Measurements from ENCODE around the gene CSNK1G2. TPM values are rescaled to one million over a fixed set of nuclear protein-coding genes. Genes with fewer than 3 reads are reported as not detected.

The CSNK1G2 gene
- total RNA-seq, 1 experiment from 2014 or later = 34.5 TPM

DNA sequence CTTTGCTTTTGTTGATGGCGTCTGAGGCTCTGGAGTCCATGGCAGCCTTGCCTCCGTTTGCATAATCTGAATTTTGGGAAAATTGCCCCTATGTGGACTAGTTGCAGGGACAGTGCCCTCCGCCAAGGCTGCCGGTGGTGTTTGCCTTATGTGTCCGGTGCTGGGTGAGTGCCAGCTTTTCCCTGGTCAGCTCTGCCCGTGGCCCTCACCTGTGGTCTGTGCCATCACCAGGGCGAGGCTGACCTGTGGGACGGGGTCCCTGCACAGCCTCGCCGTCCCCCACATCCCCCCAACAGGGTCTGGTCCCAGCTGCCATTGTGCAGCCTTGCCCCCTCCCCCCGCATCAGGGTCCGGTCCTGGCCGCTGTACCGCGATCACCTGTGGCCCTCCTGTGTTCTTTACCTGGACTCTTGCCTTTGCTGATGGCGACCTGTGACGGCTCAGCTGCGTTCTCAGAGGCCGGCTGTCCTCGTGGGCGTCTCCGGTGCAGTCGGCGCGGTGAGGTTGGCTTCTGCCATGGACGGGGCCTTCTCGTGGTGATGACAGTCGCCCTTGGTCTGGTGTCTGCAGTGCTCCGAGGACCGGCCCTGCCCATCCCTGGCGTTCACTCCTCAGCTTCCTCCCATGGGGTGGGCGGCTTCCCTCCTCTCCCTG is 12.6 kb downstream of the CSNK1G2 start:
- Histone ChIP-seq H3K4me3 (no peak overlapping the region), H3K27me3 (no peaks in the 10 kb centered on the region), H3K9me3 (no peaks in the 10 kb centered on the region), H3K36me3 (no peaks in the 10 kb centered on the region)
- no peak for DNase-seq

DNA sequence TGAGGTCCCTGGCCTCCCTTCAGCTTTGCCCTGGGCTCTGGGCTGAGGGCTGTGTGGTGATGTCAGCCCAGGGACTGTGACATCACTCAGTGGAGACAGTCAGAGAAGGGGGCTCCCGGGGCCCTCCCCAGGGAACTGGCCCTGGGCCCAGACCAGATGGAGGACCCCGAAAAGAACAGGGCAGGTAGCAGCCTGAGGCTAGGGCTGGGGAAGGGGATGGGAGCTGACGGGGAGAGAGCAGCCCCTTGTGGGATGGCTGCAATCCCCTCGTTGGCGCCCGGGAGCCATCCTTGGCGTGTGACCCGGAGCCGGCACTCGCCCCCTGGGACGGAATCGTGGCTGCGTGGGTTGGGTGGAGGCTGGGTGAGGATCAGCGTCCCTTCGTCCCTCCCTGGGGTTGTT is 13.6 kb downstream of the CSNK1G2 start:
- DNase-seq = no peak
- Histone ChIP-seq H3K36me3 (no peaks in the 10 kb centered on the region), H3K27me3 (no peaks in the 10 kb centered on the region), H3K9me3 (no peaks in the 10 kb centered on the region), H3K4me3 (no peak overlapping the region)

GRCh38 chr19:1955171-1956121 is 14.5 kb downstream of the CSNK1G2 start:
- Histone ChIP-seq H3K4me3 (no peak overlapping the region), H3K27me3 (no peaks in the 10 kb centered on the region), H3K36me3 (no peaks in the 10 kb centered on the region), H3K9me3 (no peaks in the 10 kb centered on the region)
- DNase-seq = no peak

- H3K36me3 ChIP-seq = no peaks in the 10 kb centered on the region
- H3K4me3 ChIP-seq = no peak overlapping the region
- no peaks in the 10 kb centered on the region for H3K9me3 ChIP-seq
- no peaks in the 10 kb centered on the region for H3K27me3 ChIP-seq
- DNase-seq = no peak
These were observed 15.1 kb downstream of the CSNK1G2 start for GRCh38 chr19:1956122-1956494.

DNA sequence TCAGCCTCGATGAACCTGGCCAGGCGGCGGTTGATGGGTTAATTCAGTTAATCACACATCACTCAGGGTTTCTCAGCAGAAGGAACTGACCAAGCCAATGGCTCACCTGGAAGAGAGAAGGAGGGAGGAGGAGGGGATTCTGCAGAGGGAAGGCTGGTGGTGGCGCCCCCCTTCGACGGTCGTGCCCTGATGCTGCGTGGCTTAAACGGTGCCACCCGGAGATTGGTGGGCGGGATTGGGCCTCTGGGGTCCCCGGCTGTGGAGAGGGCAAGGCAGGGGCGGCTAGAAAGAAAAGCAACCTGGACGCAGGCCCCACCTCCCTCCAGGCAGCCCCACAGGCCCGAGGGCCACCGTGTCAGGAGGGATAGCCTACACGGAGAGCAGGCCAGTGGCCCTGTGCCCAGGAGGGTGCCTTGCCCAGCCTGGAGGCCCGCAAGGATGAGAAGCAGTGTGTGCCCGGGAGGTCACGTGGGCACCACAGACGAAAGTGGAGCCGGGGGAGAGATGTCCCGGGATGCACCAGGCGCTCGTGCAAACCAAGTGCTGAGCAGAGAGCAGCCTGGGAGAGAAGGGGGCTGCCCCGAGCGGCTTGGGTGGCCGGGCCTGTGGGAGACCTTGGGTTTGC is 16.0 kb downstream of the CSNK1G2 start:
- no peaks in the 10 kb centered on the region for H3K9me3 ChIP-seq
- H3K27me3 ChIP-seq = no peaks in the 10 kb centered on the region
- H3K36me3 ChIP-seq = no peaks in the 10 kb centered on the region
- no peak for DNase-seq
- no peak overlapping the region for H3K4me3 ChIP-seq

- Histone ChIP-seq H3K9me3 (no peaks in the 10 kb centered on the region), H3K36me3 (no peaks in the 10 kb centered on the region), H3K27me3 (no peaks in the 10 kb centered on the region), H3K4me3 (no peak overlapping the region)
- DNase-seq = no peak
These were observed 16.7 kb downstream of the CSNK1G2 start for GRCh38 chr19:1957562-1958248.

DNA sequence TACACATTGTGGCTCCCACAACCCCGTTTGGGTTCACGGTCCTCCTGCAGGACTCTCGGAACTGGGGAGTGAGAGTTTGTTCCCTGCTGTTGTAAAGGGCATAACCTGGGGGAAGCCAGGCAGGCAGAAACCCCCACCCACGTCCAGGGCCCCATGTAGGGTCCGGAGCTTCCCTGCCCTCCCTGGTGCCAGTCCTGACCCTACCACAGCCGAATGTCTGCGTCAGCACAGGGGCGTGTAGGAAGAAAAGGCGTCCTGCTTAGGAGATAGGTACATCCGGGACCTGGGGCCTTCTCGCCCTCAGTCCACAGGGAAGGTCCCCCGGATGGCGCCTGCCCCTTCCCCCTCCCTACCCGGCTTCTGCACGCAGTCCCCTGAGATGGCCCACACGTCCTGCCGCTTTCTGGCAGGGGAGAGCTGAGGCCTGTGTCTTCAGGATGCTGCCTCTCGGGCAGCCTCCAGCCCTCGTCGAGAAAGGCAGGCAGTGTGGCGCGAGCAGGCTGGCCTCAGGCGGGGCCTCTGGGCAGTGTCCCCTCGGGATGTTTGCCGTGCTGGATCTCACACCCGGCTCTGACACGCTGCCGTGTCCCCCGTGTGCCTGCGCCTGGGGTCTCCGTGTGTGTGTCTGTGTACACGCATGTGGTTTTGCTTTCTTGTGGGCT is 19.1 kb downstream of the CSNK1G2 start:
- DNase-seq = no peak
- Histone ChIP-seq H3K4me3 (no peak overlapping the region), H3K36me3 (no peaks in the 10 kb centered on the region), H3K27me3 (no peaks in the 10 kb centered on the region), H3K9me3 (no peaks in the 10 kb centered on the region)

GRCh38 chr19:1961000-1961883 is 20.3 kb downstream of the CSNK1G2 start:
- no peaks in the 10 kb centered on the region for H3K9me3 ChIP-seq
- H3K4me3 ChIP-seq = no peak overlapping the region
- H3K27me3 ChIP-seq = no peaks in the 10 kb centered on the region
- H3K36me3 ChIP-seq = no peaks in the 10 kb centered on the region
- no peak for DNase-seq

DNA sequence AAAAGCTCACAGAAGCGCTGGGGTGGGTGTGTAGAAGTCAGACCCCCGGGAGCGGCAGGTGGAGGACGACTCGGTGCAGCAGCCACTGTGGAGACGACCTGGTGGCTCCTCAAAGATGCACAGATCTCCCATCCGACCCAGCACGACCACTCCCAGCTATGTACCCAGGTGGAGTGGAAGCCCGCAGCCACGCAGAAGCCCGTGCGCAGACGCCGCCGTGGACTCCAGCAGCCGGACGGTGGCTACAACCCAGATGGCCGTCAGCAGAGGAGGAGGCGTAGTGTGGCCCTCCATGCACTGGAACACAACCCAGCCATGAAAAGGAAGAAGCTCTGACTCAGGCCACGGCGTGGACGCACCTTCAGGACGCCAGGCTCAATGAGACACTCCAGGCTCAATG is 21.7 kb downstream of the CSNK1G2 start:
- Histone ChIP-seq H3K9me3 (no peaks in the 10 kb centered on the region), H3K27me3 (no peaks in the 10 kb centered on the region), H3K36me3 (no peaks in the 10 kb centered on the region), H3K4me3 (no peak overlapping the region)
- no peak for DNase-seq

DNA sequence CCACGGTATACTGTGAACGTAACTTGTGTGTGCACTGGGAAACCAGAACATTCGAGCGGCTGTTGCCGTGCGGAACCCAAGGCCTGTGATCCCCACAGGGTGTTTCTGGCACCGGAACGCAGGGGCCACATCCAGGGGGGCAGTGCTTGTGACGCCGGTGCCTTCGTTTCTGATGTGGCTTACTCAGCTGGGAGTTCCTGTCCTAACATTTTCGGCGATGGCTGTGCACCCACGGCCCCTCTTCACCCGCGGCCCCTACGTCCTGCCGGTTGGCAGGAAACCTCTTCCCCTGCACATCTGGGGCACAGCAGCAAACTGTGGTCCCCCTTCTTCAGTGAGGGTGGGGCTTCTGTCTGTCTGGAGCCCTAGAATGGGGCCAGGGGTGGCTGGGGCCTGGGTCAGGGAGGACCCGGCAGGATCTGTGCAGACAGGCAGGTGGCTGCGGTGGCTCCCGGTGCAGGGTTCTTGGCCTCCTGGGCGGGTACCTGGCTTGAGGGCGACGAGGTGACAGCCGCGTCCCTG is 26.2 kb downstream of the CSNK1G2 start:
- no peak for DNase-seq
- Histone ChIP-seq H3K27me3 (no peaks in the 10 kb centered on the region), H3K4me3 (no peak overlapping the region), H3K9me3 (no peaks in the 10 kb centered on the region), H3K36me3 (no peaks in the 10 kb centered on the region)

- Histone ChIP-seq H3K27me3 (no peaks in the 10 kb centered on the region), H3K4me3 (no peak overlapping the region), H3K36me3 (no peaks in the 10 kb centered on the region), H3K9me3 (no peaks in the 10 kb centered on the region)
- no peak for DNase-seq
These were observed 27.6 kb downstream of the CSNK1G2 start for GRCh38 chr19:1968279-1969175.

GRCh38 chr19:1969176-1970002 is 28.4 kb downstream of the CSNK1G2 start:
- no peaks in the 10 kb centered on the region for H3K27me3 ChIP-seq
- no peak overlapping the region for H3K4me3 ChIP-seq
- no peak for DNase-seq
- no peaks in the 10 kb centered on the region for H3K36me3 ChIP-seq
- no peaks in the 10 kb centered on the region for H3K9me3 ChIP-seq

DNA sequence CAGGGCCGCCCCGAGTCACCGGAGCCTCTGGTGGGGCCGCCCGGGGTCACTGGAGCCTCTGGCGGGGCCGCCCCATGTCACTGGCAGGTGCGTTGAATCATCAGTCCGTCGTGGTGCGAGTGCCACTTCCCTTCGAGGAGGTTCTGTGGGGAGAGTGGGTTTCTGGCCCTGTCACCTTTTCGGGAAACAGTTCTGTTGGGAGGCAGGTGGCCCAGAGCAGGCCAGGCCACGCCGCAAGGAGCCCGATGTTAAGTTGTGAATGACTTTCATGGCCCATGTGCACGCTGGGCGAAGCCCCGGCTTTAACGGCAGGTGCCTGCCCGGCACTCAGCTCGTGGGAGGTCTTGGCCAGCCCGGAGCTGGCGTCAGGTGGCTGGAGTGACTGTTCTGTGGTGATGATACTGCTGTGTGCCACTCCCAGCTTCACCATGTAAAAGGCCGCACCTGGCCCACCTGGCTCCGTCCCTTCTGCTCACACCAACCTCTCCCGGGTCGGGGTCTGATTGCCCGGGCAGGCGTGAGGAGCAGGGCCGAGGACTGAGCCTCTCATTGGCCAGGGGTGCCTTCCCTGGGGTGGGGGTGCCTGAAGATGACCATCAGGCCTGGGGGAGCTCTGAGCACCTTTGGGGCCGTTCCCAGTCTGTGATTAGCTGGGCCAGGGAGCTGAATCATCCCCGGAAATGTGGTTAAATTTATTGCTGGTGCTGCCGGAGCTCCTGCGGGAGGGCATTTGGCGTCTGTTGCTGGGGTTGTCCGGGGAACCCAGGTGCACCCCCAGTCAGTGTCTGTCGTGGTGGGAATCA is 29.2 kb downstream of the CSNK1G2 start:
- no peak for DNase-seq
- H3K9me3 ChIP-seq = no peaks in the 10 kb centered on the region
- H3K36me3 ChIP-seq = no peaks in the 10 kb centered on the region
- H3K4me3 ChIP-seq = no peak overlapping the region
- no peaks in the 10 kb centered on the region for H3K27me3 ChIP-seq
